B cell (primary cell): ENCODE data around the gene KYAT1. TPM values are rescaled to one million over a fixed set of nuclear protein-coding genes. Genes with fewer than 3 reads are reported as not detected.

ENCODE experiments used
- ATAC-seq: fragments of 200-7000 bp; cut with Tn5 transposase; one replicate; pipeline ENCODE4 v1.10.0; 2021; ENCODE audit warnings: low read depth, mild to moderate bottlenecking, moderate number of reproducible peaks, moderate library complexity
- CTCF ChIA-PET: fragments of 350-600 bp; sonication (Branson Sonifier 250); formaldehyde crosslinking; loops from one replicate; lab custom pipeline; 2021; ENCODE audit warnings: antibody characterized with exemption, inconsistent platforms; lab: Charles Lee
- POLR2A ChIA-PET: fragments of 350-600 bp; sonication (Branson Sonifier 250); formaldehyde crosslinking; loops from one replicate; lab custom pipeline; 2021; ENCODE audit warnings: antibody characterized with exemption; lab: Charles Lee
- DNase-seq: peaks from one replicate; pipeline ENCODE4 v3.0.0; 2013
- H2AFZ ChIP-seq: 2 replicates; pipeline ENCODE4 v1.6.1; 2012; ENCODE audit warnings: mild to moderate bottlenecking, low read depth, low read length; ENCODE audit not compliant: insufficient read depth, poor library complexity, severe bottlenecking
- H3K27ac ChIP-seq, 2 donors: 1 replicate in 1 of 2; 2 replicates in 1 of 2; pipeline ENCODE4 v1.5.1; 2012 to 2013; ENCODE audit warnings: low read length in 2 of 2, mild to moderate bottlenecking in 2 of 2, moderate library complexity in 1 of 2
- H3K27me3 ChIP-seq, 4 experiments: fragments of 200-600 bp in 1 of 4; sonication (generic) in 1 of 4; replicated peaks in 1 of 4; 1 replicate in 2 of 4; 2 replicates in 2 of 4; pipeline versions ENCODE4 v1.6.1 to v1.7.0; 2013 to 2016; ENCODE audit warnings: low read length in 3 of 4, mild to moderate bottlenecking in 2 of 4, mixed read lengths in 1 of 4, moderate library complexity in 1 of 4; ENCODE audit not compliant: insufficient read depth in 4 of 4, control insufficient read depth in 3 of 4; ENCODE audit errors: control extremely low read depth in 1 of 4
- H3K36me3 ChIP-seq, 2 experiments: replicated peaks in 1 of 2; 1 replicate in 1 of 2; 2 replicates in 1 of 2; pipeline versions ENCODE4 v1.6.1 to v1.7.1; 2013; ENCODE audit warnings: low read length in 1 of 2; ENCODE audit not compliant: insufficient read depth in 2 of 2, control insufficient read depth in 1 of 2; ENCODE audit errors: control extremely low read depth in 1 of 2, extremely low read depth in 1 of 2
- H3K4me1 ChIP-seq, 2 donors: fragments of 200-600 bp in 1 of 2; sonication (generic) in 1 of 2; 1 replicate in 1 of 2; 2 replicates in 1 of 2; pipeline versions ENCODE4 v1.5.1 to v1.6.1; 2013 to 2017; ENCODE audit warnings: low read length in 2 of 2; ENCODE audit not compliant: control insufficient read depth in 2 of 2, insufficient read depth in 2 of 2
- H3K4me2 ChIP-seq: replicated peaks from 2 replicates; pipeline ENCODE3; 2012; ENCODE audit warnings: mild to moderate bottlenecking, low read depth, low read length; ENCODE audit not compliant: poor library complexity, severe bottlenecking
- H3K4me3 ChIP-seq, 5 experiments: fragments of 200-600 bp in 1 of 5; sonication (generic) in 1 of 5; 1 replicate in 3 of 5; 2 replicates in 2 of 5; pipeline versions ENCODE4 v1.5.1 to v1.7.0; 2011 to 2016; ENCODE audit warnings: low read length in 4 of 5, mild to moderate bottlenecking in 4 of 5, low read depth in 2 of 5, control low read depth in 1 of 5, moderate library complexity in 1 of 5; ENCODE audit not compliant: insufficient read depth in 1 of 5; ENCODE audit errors: control extremely low read depth in 1 of 5, extremely low read depth in 1 of 5
- H3K79me2 ChIP-seq: fragments of 200-600 bp; sonication (generic); one replicate; pipeline ENCODE4 v1.6.0; 2016; ENCODE audit warnings: low read length; ENCODE audit not compliant: control insufficient read depth, insufficient read depth
- H3K9ac ChIP-seq: fragments of 200-600 bp; sonication (generic); 2 replicates; pipeline ENCODE4 v1.6.1; 2017; ENCODE audit warnings: mild to moderate bottlenecking, low read length, moderate library complexity
- H3K9me3 ChIP-seq, 3 donors: one replicate each; pipeline versions ENCODE4 v1.6.1 to v1.7.1; 2013; ENCODE audit warnings: low read length in 2 of 3; ENCODE audit not compliant: control insufficient read depth in 2 of 3, insufficient read depth in 1 of 3; ENCODE audit errors: control extremely low read depth in 1 of 3
- H4K20me1 ChIP-seq: 2 replicates; pipeline ENCODE4 v1.6.0; 2012; ENCODE audit warnings: mild to moderate bottlenecking, low read length; ENCODE audit not compliant: insufficient read depth, control insufficient read depth, poor library complexity, severe bottlenecking
- H3K27ac Mint-ChIP-seq: one replicate; pipeline ENCODE4 v1.8.0; 2021; ENCODE audit warnings: mixed read lengths
- H3K27me3 Mint-ChIP-seq: one replicate; pipeline ENCODE4 v1.8.0; 2021; ENCODE audit warnings: mixed read lengths
- H3K4me1 Mint-ChIP-seq: one replicate; pipeline ENCODE4 v1.8.0; 2021; ENCODE audit warnings: mixed read lengths
- H3K4me3 Mint-ChIP-seq: one replicate; pipeline ENCODE4 v1.8.0; 2021; ENCODE audit warnings: mixed read lengths
- H3K9me3 Mint-ChIP-seq: one replicate; pipeline ENCODE4 v1.8.0; 2022; ENCODE audit warnings: mixed read lengths; ENCODE audit not compliant: insufficient read depth
- CTCF ChIP-seq: fragments of 200-600 bp; IDR thresholded peaks from one replicate; pipeline ENCODE4 v1.8.0; 2022; ENCODE audit warnings: antibody characterized with exemption, mild to moderate bottlenecking
- EZH2 ChIP-seq: IDR thresholded peaks from 2 replicates; pipeline ENCODE4 v1.6.1; 2012; ENCODE audit warnings: borderline replicate concordance, low read depth, mild to moderate bottlenecking, moderate library complexity, low read length; ENCODE audit not compliant: insufficient read depth, poor library complexity, severe bottlenecking
- WGBS: methylation state at CpG from one replicate; pipeline ENCODE4 v1.1.5; 2013; ENCODE audit warnings: missing lambda C conversion rate; ENCODE audit not compliant: insufficient coverage; 5-methylcytosine and 5-hydroxymethylcytosine counted together
- intact Hi-C: fragments of 100-400 bp; cut with micrococcal nuclease; formaldehyde crosslinking; loops from one replicate; pipeline ENCODE4 v1.10.0; 2022
- polyA plus RNA-seq: library from polyadenylated mRNA; depleted of rRNA; stranded (reverse); fragments of >200 nt; gene quantifications from 2 replicates; pipeline ENCODE4 v1.2.3, GENCODE V29; 2012
- total RNA-seq, 2 donors: library from RNA; stranded (reverse); fragments of 120-200 nt in 1 of 2; gene quantifications; 1 replicate in 1 of 2; 2 replicates in 1 of 2; pipeline versions ENCODE4 v1.2.3 to v1.2.4, GENCODE V29; 2013 to 2022

Gene KYAT1
- total and polyA plus RNA-seq, 2 donors (not counting 1 experiment from before 2014, with no cell fraction given): 7.0 to 16.2 TPM

- DNase-seq (peak; percentile 87), ATAC-seq (peak; percentile 95)
- peak overlapping the region; percentile 63 for H3K9ac ChIP-seq
- no peaks in the 10 kb centered on the region for H3K27me3 ChIP-seq
- ChIA-PET POLR2A (interaction anchor here (0.6 to 1.5 kb wide), 2 partner anchors 239 to 350 kb away, joined by 4 to 5 read pairs; partner anchors contain the start of gene SPTAN1), CTCF (interaction anchor here (0.7 to 2.0 kb wide), 4 partner anchors 25 to 463 kb away, joined by 3 to 9 read pairs (median 4); partner anchors contain the start of gene ENDOG)
- Mint-ChIP-seq H3K4me1 (peaks cover 37% of the 10 kb centered on the region), H3K9me3 (no peaks in the 10 kb centered on the region), H3K27ac (peak overlapping the region; percentile 98), H3K4me3 (peak overlapping the region; percentile 74), H3K27me3 (no peaks in the 10 kb centered on the region)
- peak overlapping the region; percentile 83 for H3K4me2 ChIP-seq
- peak overlapping the region; percentile 93 for H3K27ac ChIP-seq
- no peaks in the 10 kb centered on the region for H4K20me1 ChIP-seq
- peaks cover 0 to 9% of the 10 kb centered on the region in 2 experiments for H3K36me3 ChIP-seq
- peak overlapping the region; percentile 50 for H2AFZ ChIP-seq
- H3K9me3 ChIP-seq: no peaks in the 10 kb centered on the region
- peaks cover 40 to 56% of the 10 kb centered on the region in 2 donors for H3K4me1 ChIP-seq
- intact Hi-C loops: loop anchor here (1.0 kb wide), 1 partner anchor 20 kb away; the partner anchor contains the start of gene LRRC8A
- TF ChIP-seq EZH2 (no peak), CTCF (no peak)
- H3K79me2 ChIP-seq: peaks cover 34% of the 10 kb centered on the region
- peak overlapping the region in 4 of 5 experiments; percentile 25 to 45 (median 29) for H3K4me3 ChIP-seq
- WGBS: 25% methylated on average over 16 of the region's 23 CpGs
Measured at GRCh38 chr9:128902351-128903078, 20.8 kb upstream of the KYAT1 start.
